IMR-90 (cell line): ENCODE results near the gene KCNF1. TPM values are rescaled to one million over a fixed set of nuclear protein-coding genes. Genes with fewer than 3 reads are reported as not detected.

Experiments
- ATAC-seq: fragments of 200-7000 bp; cut with Tn5 transposase; 2 replicates; pipeline ENCODE4 v1.9.1; 2020; ENCODE audit warnings: low read depth, mild to moderate bottlenecking, moderate library complexity
- BruUV-seq: library from RNA; stranded (reverse); fragments of 400-500 nt; replicated peaks from 2 replicates; lab custom pipeline; 2021; lab: Mats Ljungman, UMichigan
- CTCF ChIA-PET: fragments of 300-600 bp; formaldehyde crosslinking; extraction: SDS; loops from one replicate; lab custom pipeline; 2021; ENCODE audit warnings: antibody characterized with exemption; lab: Yijun Ruan, JAX
- POLR2A ChIA-PET: fragments of 300-600 bp; sonication (Branson Sonifier 250); formaldehyde crosslinking; loops from one replicate; lab custom pipeline; 2022; ENCODE audit warnings: antibody characterized with exemption; ENCODE audit not compliant: unreplicated experiment; lab: Charles Lee
- DNase-seq: peaks from one replicate; pipeline ENCODE4 v3.0.0; 2013
- H2AFZ ChIP-seq: replicated peaks from 2 replicates; pipeline ENCODE3; 2013; ENCODE audit warnings: low read length, mild to moderate bottlenecking; ENCODE audit not compliant: poor library complexity
- H2AK5ac ChIP-seq: 2 replicates; pipeline ENCODE4 v1.6.1; 2013; ENCODE audit warnings: low read depth, low read length, inconsistent platforms
- H2AK9ac ChIP-seq: replicated peaks from 2 replicates; pipeline ENCODE3; 2013; ENCODE audit warnings: mild to moderate bottlenecking, low read depth, low read length, moderate library complexity; ENCODE audit not compliant: poor library complexity
- H2BK120ac ChIP-seq: 2 replicates; pipeline ENCODE4 v1.6.1; 2013; ENCODE audit warnings: low read depth, low read length, inconsistent platforms
- H2BK15ac ChIP-seq: 3 replicates; pipeline ENCODE4 v1.6.1; 2013; ENCODE audit warnings: low read depth, low read length, inconsistent platforms
- H2BK20ac ChIP-seq: 2 replicates; pipeline ENCODE4 v1.6.1; 2013; ENCODE audit warnings: low read depth, mild to moderate bottlenecking, inconsistent platforms, low read length, moderate library complexity
- H2BK5ac ChIP-seq: 2 replicates; pipeline ENCODE4 v1.6.1; 2013; ENCODE audit warnings: mild to moderate bottlenecking, low read depth, low read length, inconsistent platforms; ENCODE audit not compliant: poor library complexity, severe bottlenecking
- H3K14ac ChIP-seq: replicated peaks from 2 replicates; pipeline ENCODE4 v1.6.1; 2013; ENCODE audit warnings: low read depth, low read length, inconsistent platforms
- H3K18ac ChIP-seq: 2 replicates; pipeline ENCODE4 v1.6.1; 2013; ENCODE audit warnings: low read depth, low read length, control low read depth
- H3K23ac ChIP-seq: 2 replicates; pipeline ENCODE4 v1.6.1; 2013; ENCODE audit warnings: low read depth, low read length, inconsistent platforms
- H3K27ac ChIP-seq: 2 replicates; pipeline ENCODE4 v1.5.1; 2013; ENCODE audit warnings: mild to moderate bottlenecking, control low read depth, low read length; ENCODE audit not compliant: insufficient read depth
- H3K27me3 ChIP-seq: 2 replicates; pipeline ENCODE4 v1.6.1; 2013; ENCODE audit warnings: low read length; ENCODE audit not compliant: control insufficient read depth, insufficient read depth
- H3K36me3 ChIP-seq: 2 replicates; pipeline ENCODE4 v1.6.1; 2013; ENCODE audit warnings: low read length, mixed read lengths; ENCODE audit not compliant: control insufficient read depth, insufficient read depth
- H3K4ac ChIP-seq: 2 replicates; pipeline ENCODE4 v1.6.1; 2013; ENCODE audit warnings: low read depth, low read length, inconsistent platforms
- H3K4me1 ChIP-seq: 2 replicates; pipeline ENCODE4 v1.6.1; 2013; ENCODE audit warnings: low read length, mixed read lengths; ENCODE audit not compliant: control insufficient read depth, insufficient read depth
- H3K4me2 ChIP-seq: 2 replicates; pipeline ENCODE4 v1.6.1; 2013; ENCODE audit warnings: low read depth, mild to moderate bottlenecking, control low read depth, low read length, moderate library complexity
- H3K4me3 ChIP-seq: 2 replicates; pipeline ENCODE4 v1.5.1; 2013; ENCODE audit warnings: low read depth, mild to moderate bottlenecking, control low read depth, low read length, moderate library complexity; ENCODE audit not compliant: insufficient read depth
- H3K56ac ChIP-seq: 2 replicates; pipeline ENCODE4 v1.6.1; 2013; ENCODE audit warnings: low read length, inconsistent platforms; ENCODE audit not compliant: insufficient read depth; ENCODE audit errors: extremely low read depth
- H3K79me1 ChIP-seq, 2 experiments: 2 replicates each; pipeline ENCODE4 v1.6.1; 2013; ENCODE audit warnings: low read length in 2 of 2, inconsistent platforms in 1 of 2, low read depth in 1 of 2
- H3K9ac ChIP-seq: 2 replicates; pipeline ENCODE4 v1.6.1; 2013; ENCODE audit warnings: low read depth, low read length, control low read depth
- H3K9me1 ChIP-seq: 2 replicates; pipeline ENCODE4 v1.6.1; 2013; ENCODE audit warnings: low read length, inconsistent platforms; ENCODE audit not compliant: insufficient read depth
- H3K9me3 ChIP-seq: 2 replicates; pipeline ENCODE4 v1.6.1; 2013; ENCODE audit warnings: low read length; ENCODE audit not compliant: control insufficient read depth, insufficient read depth
- H4K20me1 ChIP-seq: 2 replicates; pipeline ENCODE4 v1.6.1; 2013; ENCODE audit warnings: low read length, inconsistent platforms; ENCODE audit not compliant: insufficient read depth
- H4K5ac ChIP-seq: 2 replicates; pipeline ENCODE4 v1.6.1; 2013; ENCODE audit warnings: mild to moderate bottlenecking, low read depth, low read length, control low read depth
- H4K8ac ChIP-seq, 2 experiments: 2 replicates each; pipeline ENCODE4 v1.6.1; 2013; ENCODE audit warnings: low read depth in 2 of 2, low read length in 2 of 2, control low read depth in 1 of 2, inconsistent platforms in 1 of 2
- H4K91ac ChIP-seq: 2 replicates; pipeline ENCODE4 v1.6.1; 2013; ENCODE audit warnings: low read depth, low read length, inconsistent platforms; ENCODE audit not compliant: insufficient read depth
- CEBPB ChIP-seq: IDR thresholded peaks from 2 replicates; pipeline ENCODE4 v1.6.1; 2012; ENCODE audit warnings: low read depth, low read length, improper control_type of control experiment
- CTCF ChIP-seq: conservative IDR thresholded peaks from 2 replicates; pipeline ENCODE4 v1.5.1; 2012; ENCODE audit warnings: mild to moderate bottlenecking, low read depth, low read length, improper control_type of control experiment
- FOS ChIP-seq: fragments of 150-350 bp; IDR thresholded peaks from 2 replicates; pipeline ENCODE4 v1.6.1; 2016; ENCODE audit warnings: low read depth, low read length
- MAZ ChIP-seq: IDR thresholded peaks from 2 replicates; pipeline ENCODE4 v1.6.1; 2012; ENCODE audit warnings: low read depth, mild to moderate bottlenecking, low read length, improper control_type of control experiment, moderate library complexity, borderline replicate concordance
- POLR2A ChIP-seq: IDR thresholded peaks from 2 replicates; pipeline ENCODE4 v1.6.1; 2012; ENCODE audit warnings: mild to moderate bottlenecking, low read depth, low read length
- RAD21 ChIP-seq: IDR thresholded peaks from 2 replicates; pipeline ENCODE4 v1.6.1; 2012; ENCODE audit warnings: low read length, improper control_type of control experiment
- RFX5 ChIP-seq: IDR thresholded peaks from 2 replicates; pipeline ENCODE4 v1.8.0; 2012; ENCODE audit warnings: low read depth, mild to moderate bottlenecking, low read length, moderate library complexity
- WGBS, 2 experiments: methylation state at CpG; one replicate each; pipeline versions ENCODE4 v1.1.5 to v1.1.7; 2013; ENCODE audit warnings: missing lambda C conversion rate in 2 of 2; ENCODE audit not compliant: insufficient read length in 1 of 2; ENCODE audit errors: extremely low coverage in 2 of 2; 5-methylcytosine and 5-hydroxymethylcytosine counted together
- dilution Hi-C: fragments of 300-500 bp; cut with HindIII; formaldehyde crosslinking; loops from one replicate; pipeline ENCODE4 v1.14.3; 2018; ENCODE audit warnings: low sequenced_read_pairs; ENCODE audit not compliant: unreplicated experiment
- in situ Hi-C: fragments of 300-500 bp; cut with MboI; formaldehyde crosslinking; loops from 3 replicates; pipeline ENCODE4 v1.14.3; 2019; ENCODE audit warnings: low sequenced_read_pairs, inconsistent platforms, mixed read lengths
- intact Hi-C: fragments of 100-400 bp; cut with micrococcal nuclease; formaldehyde crosslinking; loops from 2 replicates; pipeline ENCODE4 v1.10.0; 2022
- polyA plus RNA-seq, 3 experiments: library from polyadenylated mRNA; depleted of rRNA; stranded (reverse); fragments of >200 nt; gene quantifications; 2 replicates each; pipeline ENCODE4 v1.2.3, GENCODE V29; 2012; ENCODE audit warnings: low replicate concordance in 1 of 3
- total RNA-seq: library from RNA; depleted of rRNA; stranded (reverse); fragments of >200 nt; gene quantifications from 2 replicates; pipeline ENCODE4 v1.2.3, GENCODE V29; 2012

The KCNF1 gene
- total and polyA plus RNA-seq, 2 of the 4 experiments (the other 2 are of a cell fraction) = 0.54 to 1.4 TPM

- BruUV-seq = no TSS peak
- WGBS, 2 experiments = 71% methylated on average over 5 of the region's 12 CpGs; no CpG with 5 or more reads in 1 of the 2 experiments
- no peak overlapping the region for H3K9ac ChIP-seq
- H3K56ac ChIP-seq = no peak overlapping the region
- H3K4me3 ChIP-seq = no peak overlapping the region
- no peak overlapping the region for H3K14ac ChIP-seq
- H3K23ac ChIP-seq = no peak overlapping the region
- H3K79me1 ChIP-seq = no peaks in the 10 kb centered on the region
- no peaks in the 10 kb centered on the region for H3K9me3 ChIP-seq
- no peak for TF ChIP-seq POLR2A
- TF ChIP-seq RAD21 = no peak
- no peak for TF ChIP-seq CTCF
- TF ChIP-seq FOS = no peak
- no peak for TF ChIP-seq CEBPB
- TF ChIP-seq MAZ = no peak
- no peak for TF ChIP-seq RFX5
- H3K9me1 ChIP-seq = peaks cover 3% of the 10 kb centered on the region; the same call in 1 of the 2 replicates
- no peak overlapping the region for H2BK20ac ChIP-seq
- H2AK5ac ChIP-seq = no peak overlapping the region; the same call in 1 of the 2 replicates
- no peak overlapping the region for H4K5ac ChIP-seq
- H4K8ac ChIP-seq = no peak overlapping the region; a peak in 1 of 4 replicates
- peak overlapping the region; percentile 47 for H2AK9ac ChIP-seq
- no peak overlapping the region for H4K91ac ChIP-seq
- H2BK120ac ChIP-seq = no peak overlapping the region
- H2BK15ac ChIP-seq = no peak overlapping the region
- DNase-seq (no peak), ATAC-seq (no peak)
- H3K4me1 ChIP-seq = no peaks in the 10 kb centered on the region
- H3K4me2 ChIP-seq = no peak overlapping the region
- H3K36me3 ChIP-seq = no peaks in the 10 kb centered on the region
- no peak overlapping the region for H3K4ac ChIP-seq
- CTCF ChIA-PET = no interaction called here
- no peak overlapping the region for H3K18ac ChIP-seq
- peaks cover 2% of the 10 kb centered on the region; the same call in 1 of the 2 replicates for H3K27me3 ChIP-seq
- no peaks in the 10 kb centered on the region for H4K20me1 ChIP-seq
- intact Hi-C loops = no loop called here
- H2AFZ ChIP-seq = no peak overlapping the region
- in situ Hi-C loops = no loop called here
- H2BK5ac ChIP-seq = no peak overlapping the region
- dilution Hi-C loops = no loop called here
- no peak overlapping the region for H3K27ac ChIP-seq
- POLR2A ChIA-PET = no interaction called here
These were observed 33.3 kb upstream of the KCNF1 start for GRCh38 chr2:10878268-10878915.
